ENCODE results near the gene ATP8A1.
"Not testable (repeated sequence)": the region's sequence is repeated elsewhere in the genome, so short reads cannot be mapped to it uniquely, and the experiment has no call there.

- TF ChIP-seq, protein P1, sequence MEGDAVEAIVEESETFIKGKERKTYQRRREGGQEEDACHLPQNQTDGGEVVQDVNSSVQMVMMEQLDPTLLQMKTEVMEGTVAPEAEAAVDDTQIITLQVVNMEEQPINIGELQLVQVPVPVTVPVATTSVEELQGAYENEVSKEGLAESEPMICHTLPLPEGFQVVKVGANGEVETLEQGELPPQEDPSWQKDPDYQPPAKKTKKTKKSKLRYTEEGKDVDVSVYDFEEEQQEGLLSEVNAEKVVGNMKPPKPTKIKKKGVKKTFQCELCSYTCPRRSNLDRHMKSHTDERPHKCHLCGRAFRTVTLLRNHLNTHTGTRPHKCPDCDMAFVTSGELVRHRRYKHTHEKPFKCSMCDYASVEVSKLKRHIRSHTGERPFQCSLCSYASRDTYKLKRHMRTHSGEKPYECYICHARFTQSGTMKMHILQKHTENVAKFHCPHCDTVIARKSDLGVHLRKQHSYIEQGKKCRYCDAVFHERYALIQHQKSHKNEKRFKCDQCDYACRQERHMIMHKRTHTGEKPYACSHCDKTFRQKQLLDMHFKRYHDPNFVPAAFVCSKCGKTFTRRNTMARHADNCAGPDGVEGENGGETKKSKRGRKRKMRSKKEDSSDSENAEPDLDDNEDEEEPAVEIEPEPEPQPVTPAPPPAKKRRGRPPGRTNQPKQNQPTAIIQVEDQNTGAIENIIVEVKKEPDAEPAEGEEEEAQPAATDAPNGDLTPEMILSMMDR (IDR thresholded peaks at IDR 0.05), result not testable (repeated sequence)
- TF ChIP-seq POLR2A (IDR thresholded peaks at IDR 0.05), result not testable (repeated sequence)
Measured at GRCh38 chr4:42467777-42468176, 189.1 kb downstream of the ATP8A1 start.

Data from body of pancreas (tissue), 4 donors.